ENCODE measurements around the gene CLCN1. TPM values are rescaled to one million over a fixed set of nuclear protein-coding genes. Genes with fewer than 3 reads are reported as not detected.

CLCN1 gene
- total RNA-seq, 1 experiment from 2014 or later = 0.07 TPM

DNA sequence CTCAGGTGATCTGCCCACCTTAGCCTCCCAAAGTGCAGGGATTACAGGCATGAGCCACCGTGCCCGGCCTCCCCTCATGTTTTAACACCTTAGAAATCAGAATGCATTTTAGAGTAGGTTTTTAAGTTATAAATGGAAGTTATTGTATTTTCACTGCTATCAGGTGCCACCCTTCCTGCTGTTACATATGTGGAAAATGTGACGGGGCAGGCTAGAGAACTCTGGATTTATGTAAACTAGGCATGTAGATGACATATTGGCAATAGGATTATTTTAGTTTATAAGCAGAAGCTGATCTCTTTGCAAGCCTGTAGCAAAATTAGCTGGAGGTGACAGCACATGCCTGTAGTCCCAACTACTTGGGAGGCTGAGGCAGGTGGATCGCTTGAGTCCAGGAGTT lies 25.6 kb upstream of the CLCN1 start:
- no peak for DNase-seq (ENCODE audit: extremely low read depth, low read depth)

DNA sequence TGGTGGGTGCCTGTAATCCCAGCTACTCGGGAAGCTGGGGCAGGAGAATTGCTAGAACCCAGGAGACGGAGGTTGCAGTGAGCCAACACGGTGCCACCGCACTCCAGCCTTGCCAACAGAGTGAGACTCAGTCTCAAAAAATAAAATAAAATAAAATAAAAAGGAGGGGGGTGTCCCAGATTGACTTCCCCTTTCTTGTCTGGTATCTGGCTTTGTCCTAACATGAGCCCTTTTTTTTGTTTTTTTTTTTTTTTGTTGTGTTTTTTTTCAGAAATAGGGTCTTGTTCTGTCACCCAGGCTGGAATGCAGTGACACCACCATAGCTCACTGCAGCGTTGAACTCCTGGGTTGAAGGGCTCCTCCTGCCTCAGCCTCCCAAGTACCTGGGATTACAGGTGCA lies 23.0 kb upstream of the CLCN1 start:
- no peak for DNase-seq (ENCODE audit: extremely low read depth, low read depth)

DNA sequence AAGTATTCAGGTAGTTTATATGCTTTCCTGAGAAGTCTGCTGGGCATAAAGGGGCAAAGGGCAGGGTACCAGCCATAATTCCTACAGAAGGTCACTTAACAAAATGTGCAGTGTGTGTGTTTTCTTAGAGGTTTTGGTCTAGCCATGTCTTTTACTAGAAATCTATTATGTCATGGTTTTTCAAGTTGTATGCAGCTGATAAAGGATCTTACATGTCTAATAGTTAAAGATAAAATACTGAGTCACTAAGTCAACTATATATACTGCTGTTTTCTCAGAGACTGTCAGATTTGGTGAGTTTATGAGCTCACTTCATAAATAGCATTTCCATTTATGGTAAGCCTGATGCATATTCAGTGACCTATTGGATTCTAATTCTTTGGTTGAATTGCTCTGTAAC lies 20.0 kb upstream of the CLCN1 start:
- no peak for DNase-seq (ENCODE audit: extremely low read depth, low read depth)

DNA sequence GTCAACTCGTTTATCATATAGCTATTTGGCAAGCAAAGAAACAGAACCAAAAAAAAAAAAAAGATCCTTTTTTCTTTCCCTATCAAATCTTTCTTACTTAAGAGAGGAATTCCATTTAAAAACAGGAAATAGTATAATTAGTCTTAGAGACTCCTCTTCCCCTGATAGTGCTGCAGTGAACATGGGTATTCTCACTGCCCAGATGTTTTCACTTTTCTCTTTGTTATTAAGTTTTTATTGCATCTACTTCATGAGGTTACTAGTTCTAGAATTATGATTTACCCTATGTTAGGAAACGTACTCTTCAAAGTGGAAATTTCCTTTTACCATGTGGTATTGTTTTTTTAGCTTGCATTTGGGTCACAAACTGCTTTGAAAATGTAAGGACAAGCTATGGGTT lies 19.2 kb upstream of the CLCN1 start:
- DNase-seq (ENCODE audit: extremely low read depth, low read depth) = no peak

DNA sequence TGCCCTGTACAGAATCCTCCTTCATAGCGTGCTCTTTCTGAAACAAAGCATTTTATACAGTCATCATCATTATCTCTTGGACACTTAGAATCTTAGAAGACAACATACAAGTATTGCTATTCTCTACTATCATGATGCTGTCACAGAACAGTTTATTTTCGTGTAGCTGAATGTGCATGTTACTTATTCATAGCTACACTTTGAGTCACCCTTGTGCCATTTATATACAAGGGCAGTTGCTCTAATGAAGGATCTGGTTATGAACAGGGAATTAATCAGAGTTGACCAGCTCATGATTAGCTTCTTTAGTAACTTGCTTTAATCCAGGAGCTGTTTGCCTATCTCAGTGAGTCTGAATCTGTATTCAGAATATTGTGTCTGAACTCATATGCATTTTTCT lies 16.6 kb upstream of the CLCN1 start:
- DNase-seq (ENCODE audit: extremely low read depth, low read depth) = no peak

DNA sequence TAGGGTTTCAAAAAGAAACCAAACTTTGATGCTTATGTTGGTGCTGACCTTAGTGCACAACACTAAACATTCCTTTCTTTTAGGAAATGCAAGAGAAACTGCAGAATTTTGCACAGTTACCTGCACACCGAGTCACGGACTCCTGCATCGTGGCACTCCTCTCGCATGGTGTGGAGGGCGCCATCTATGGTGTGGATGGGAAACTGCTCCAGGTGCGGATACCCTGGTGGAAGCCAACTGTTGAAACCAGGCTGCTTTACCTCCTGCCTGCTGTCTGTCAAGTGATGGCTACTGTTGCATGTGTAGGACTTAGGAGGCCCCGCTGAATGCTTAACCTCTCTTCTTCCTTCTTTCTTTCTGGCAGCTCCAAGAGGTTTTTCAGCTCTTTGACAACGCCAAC lies 16.1 kb upstream of the CLCN1 start:
- peak; percentile 20 for DNase-seq (ENCODE audit: extremely low read depth, low read depth)

DNA sequence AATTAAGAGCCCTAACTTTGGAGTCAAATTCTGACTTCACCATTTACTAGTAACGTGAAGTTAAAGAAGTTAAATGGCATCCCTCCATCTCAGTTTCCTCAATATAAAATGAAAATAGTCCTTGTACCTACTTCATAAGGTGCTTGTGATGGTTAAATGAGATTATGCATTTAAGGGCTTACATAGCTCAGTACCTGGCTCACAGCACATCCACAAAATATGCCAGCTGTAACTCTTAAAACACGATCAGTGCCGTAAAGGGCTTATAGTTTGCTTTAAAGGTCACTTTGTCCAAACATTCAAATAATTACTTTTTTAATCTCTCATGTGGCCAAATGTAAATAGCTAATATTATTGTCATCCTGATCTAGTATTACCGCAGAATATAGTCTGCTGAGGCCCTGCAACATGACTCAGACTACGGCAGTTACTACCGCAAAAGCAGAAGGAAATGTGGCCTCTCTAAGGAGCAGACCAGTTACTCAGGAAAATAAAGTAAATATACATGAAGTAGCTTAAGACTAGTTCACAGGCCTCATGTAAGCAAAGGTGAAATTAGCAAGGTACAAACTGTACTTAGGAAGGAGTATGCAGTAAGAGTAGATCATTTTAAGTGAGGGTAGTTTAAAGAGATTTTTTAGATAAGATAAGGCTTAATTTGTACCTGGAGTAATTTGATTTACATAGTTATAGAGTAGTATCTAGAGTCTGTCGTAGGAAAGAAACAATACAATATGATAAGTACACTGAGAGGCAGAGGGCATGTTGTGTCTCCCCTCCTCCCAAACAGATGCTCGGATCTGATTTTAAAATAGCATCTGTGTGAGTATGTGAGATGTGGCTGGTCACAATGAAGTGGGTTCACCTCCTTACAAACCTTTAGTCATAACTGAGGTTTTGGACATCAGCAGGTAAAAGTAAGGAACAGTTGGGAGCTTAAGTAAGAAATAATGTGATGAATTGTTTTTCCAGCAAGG lies 14.7 kb upstream of the CLCN1 start:
- DNase-seq (ENCODE audit: extremely low read depth, low read depth) = no peak

DNA sequence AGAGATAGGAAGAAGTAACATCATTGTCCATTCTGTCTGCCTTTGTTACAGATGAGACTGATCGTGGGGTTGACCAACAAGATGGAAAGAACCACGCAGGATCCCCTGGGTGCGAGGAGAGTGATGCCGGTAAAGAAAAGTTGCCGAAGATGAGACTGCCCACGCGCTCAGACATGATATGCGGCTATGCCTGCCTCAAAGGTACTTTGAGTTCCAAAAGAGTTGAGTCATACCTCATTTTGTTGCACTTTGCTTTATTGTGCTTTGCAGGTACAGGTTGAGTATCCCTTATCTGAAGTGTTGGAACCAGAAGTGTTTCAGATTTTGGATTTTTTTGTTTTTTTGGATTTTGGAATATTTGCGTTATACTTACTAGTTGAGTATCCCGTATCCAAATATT lies 12.2 kb upstream of the CLCN1 start:
- no peak for DNase-seq (ENCODE audit: extremely low read depth, low read depth)

DNA sequence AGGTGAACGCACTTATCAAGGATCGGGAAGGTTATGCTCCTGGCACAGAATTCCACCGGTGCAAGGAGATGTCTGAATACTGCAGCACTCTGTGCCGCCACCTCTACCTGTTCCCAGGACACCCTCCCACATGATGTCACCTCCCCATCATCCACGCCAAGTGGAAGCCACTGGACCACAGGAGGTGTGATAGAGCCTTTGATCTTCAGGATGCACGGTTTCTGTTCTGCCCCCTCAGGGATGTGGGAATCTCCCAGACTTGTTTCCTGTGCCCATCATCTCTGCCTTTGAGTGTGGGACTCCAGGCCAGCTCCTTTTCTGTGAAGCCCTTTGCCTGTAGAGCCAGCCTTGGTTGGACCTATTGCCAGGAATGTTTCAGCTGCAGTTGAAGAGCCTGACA lies 11.0 kb upstream of the CLCN1 start:
- DNase-seq (ENCODE audit: extremely low read depth, low read depth) = no peak

DNA sequence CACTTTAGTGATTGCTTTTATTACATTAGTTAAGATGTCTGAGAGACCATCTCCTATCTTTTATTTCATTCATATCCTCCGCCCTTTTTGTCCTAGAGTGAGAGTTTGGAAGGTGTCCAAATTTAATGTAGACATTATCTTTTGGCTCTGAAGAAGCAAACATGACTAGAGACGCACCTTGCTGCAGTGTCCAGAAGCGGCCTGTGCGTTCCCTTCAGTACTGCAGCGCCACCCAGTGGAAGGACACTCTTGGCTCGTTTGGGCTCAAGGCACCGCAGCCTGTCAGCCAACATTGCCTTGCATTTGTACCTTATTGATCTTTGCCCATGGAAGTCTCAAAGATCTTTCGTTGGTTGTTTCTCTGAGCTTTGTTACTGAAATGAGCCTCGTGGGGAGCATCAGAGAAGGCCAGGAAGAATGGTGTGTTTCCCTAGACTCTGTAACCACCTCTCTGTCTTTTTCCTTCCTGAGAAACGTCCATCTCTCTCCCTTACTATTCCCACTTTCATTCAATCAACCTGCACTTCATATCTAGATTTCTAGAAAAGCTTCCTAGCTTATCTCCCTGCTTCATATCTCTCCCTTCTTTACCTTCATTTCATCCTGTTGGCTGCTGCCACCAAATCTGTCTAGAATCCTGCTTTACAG lies 10.4 kb upstream of the CLCN1 start:
- DNase-seq (ENCODE audit: extremely low read depth, low read depth) = peak; percentile 60

DNA sequence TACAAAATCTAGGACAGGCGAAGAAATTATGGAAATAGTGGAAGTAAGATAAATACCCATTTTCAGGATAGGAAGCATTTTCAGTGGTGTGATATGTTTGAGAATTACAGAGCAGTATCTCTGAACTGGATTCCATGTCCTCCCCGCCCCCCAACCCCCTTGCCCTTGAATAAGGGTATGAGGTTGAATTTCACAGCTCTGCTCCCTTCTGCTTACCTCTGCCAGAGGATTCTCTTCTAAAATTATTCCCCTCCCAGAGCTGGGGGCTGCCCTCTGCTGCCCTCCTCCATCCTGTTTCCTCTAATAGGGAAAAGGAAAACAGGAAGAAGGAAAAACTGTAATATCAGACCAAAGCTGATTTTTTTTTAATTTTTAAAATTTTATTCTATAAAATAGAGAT lies 7.3 kb upstream of the CLCN1 start:
- no peak for DNase-seq (ENCODE audit: extremely low read depth, low read depth)

DNA sequence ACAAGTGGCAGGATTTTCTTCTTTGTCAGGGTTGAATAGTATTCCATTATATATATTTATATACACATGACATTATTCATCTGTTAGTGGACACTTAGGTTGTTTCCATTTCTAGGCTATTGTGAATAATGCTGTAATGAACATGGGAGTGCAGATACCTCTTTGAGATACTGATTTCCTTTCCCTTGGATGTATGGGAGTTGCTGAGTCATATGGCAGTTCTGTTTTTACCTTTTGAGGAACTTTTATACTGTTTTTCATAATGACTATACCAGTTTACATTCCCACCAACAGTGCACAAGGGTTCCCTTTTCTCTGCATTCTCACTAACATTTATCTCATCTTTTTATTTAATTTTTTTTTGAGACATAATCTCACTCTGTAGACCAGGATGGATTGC lies 1.8 kb upstream of the CLCN1 start:
- DNase-seq (ENCODE audit: extremely low read depth, low read depth) = no peak

DNA sequence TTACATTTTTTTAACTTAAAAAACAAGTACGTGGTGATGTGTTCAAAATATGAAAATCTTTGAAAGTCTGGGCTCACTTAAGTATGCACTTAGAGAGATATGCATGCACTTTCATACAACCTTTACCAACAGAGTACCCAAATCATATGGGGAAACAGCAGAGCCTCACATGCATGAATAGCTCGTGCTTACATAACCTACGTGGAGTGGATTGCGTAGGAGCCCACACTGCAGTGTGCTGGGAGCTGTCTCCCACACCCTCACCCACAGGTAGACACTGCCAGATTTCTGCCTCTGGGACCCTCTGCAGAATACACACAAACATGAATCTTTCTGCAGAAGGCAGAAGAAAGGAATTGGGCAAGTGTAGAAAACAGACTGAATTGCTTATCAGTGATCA lies 581 bp downstream of the CLCN1 start:
- DNase-seq (ENCODE audit: extremely low read depth, low read depth) = no peak

DNA sequence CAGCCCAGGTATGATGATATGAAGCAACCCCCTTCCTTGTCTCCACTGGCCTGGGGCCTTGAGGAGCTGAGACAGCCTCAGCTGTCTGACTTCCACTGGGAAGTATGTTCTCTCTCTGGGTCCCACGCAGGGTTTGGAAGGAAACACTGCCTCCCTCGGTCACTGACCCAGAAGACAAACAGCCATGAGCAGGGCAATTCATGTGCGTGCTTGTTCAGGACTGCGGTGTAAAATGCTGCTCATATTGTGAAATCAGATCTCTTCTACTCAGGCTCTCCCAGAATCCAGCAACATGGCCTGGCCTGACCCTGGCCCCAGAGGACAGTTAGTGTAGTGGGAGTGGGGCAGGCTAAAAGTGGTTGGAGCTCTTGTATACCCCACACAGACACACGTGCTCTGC lies 2.8 kb downstream of the CLCN1 start:
- DNase-seq (ENCODE audit: extremely low read depth, low read depth) = no peak

DNA sequence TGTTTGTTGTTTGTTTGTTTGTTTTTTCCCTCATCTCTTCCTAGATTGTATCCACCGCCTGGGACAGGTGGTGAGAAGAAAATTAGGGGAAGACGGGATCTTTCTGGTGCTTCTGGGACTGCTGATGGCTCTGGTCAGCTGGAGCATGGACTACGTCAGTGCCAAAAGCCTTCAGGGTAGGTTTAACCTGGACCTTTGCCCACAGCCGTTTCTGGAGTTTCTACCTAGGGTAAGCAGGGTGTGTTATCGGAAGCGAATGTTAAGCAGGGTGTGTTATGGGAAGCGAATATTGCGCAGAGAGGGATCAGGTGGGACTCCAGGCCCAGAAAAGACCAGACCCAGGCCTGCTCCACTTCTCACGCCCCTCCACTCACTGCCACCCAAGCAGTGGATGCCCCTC lies 4.7 kb downstream of the CLCN1 start:
- DNase-seq (ENCODE audit: extremely low read depth, low read depth) = no peak

DNA sequence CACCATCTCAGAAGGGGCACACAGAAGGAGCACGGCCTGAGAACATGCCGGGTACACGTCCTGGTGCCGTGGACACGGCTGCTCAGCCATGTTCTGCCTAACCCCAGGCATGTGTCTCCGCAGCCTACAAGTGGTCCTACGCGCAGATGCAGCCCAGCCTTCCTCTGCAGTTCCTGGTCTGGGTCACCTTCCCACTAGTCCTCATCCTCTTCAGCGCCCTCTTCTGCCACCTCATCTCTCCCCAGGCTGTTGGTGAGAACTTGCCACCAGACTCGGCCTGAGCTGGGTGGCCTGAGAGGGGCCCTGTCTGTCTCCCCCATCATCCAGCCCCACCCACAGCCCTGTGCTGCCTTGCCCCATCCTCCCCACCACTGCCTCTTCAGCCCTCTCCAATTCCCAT lies 5.3 kb downstream of the CLCN1 start:
- no peak for DNase-seq (ENCODE audit: extremely low read depth, low read depth)

DNA sequence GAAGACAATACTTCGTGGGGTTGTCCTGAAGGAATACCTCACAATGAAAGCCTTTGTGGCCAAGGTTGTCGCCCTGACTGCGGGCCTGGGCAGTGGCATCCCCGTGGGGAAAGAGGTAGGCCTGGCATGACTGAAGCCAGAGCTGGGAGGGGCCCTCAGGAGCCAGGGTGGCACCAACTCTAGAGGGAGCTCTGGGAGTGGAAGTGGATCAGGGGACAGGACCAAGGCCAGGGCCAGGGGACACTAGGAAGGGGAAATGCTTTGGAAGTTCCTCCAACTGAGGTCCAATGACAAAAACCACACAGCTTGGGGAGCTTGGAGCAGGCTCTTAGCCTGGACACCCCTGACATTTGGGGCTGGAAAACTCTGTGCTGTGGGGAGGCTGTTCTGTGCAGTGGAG lies 5.8 kb downstream of the CLCN1 start:
- DNase-seq (ENCODE audit: extremely low read depth, low read depth) = no peak

DNA sequence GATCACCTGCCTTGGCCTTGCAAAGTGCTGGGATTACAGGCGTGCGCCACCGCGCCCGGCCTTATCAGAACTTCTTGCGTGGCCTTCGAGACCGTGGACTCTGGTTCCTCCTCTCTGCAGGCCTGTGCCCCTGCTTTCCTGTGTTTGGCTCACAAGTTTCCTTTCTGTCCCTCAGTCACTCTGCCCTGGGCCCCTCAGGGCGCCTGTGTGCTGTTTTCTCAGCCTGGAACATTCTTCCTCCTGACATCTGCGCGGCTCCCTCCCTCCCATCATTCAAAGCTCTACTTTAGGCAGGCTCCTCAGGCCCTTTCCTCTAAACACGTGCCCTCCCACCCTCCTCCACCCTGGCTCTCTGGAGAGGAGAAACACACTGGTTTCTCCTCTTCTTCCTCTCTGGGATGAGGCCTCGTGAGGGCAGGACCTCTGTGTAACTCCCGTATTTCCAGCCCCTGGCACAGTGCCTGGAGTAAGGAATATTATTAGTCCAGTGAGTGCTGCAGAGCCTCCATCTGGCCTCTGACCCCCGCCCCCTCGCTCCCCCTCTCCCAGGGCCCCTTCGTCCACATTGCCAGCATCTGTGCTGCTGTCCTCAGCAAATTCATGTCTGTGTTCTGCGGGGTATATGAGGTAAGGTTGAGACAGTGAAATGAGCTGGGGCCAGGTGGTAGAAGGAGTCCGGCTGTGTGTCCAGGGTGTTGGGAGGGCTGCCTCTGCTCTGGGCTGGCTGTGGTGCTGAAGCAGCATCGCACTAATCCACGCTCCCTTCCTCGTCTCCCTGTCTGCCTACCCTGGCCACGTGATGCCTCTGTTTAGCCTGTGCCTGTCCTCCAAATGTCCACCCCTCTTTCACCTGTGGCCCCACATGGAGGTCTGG lies 7.1 kb downstream of the CLCN1 start:
- no peak for DNase-seq (ENCODE audit: extremely low read depth, low read depth)

DNA sequence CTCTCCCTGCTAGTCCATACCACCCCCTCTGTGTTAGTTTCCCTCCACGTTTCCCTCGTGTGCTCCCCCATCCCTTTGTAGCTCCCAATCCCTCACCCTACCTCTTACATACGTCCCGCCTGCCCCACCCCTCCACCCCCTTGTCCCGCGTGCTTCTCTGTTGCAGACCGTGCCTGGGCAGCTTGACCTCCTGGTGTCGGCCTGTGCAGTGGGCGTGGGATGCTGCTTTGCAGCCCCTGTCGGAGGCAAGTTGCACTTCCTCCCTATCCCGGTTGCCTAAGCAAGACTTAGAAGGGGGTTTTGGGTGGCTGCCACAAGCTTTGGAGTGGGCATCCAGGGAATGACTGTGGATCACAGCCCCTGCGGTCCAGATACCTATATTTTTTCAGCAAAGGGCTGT lies 7.7 kb downstream of the CLCN1 start:
- DNase-seq (ENCODE audit: extremely low read depth, low read depth) = no peak

DNA sequence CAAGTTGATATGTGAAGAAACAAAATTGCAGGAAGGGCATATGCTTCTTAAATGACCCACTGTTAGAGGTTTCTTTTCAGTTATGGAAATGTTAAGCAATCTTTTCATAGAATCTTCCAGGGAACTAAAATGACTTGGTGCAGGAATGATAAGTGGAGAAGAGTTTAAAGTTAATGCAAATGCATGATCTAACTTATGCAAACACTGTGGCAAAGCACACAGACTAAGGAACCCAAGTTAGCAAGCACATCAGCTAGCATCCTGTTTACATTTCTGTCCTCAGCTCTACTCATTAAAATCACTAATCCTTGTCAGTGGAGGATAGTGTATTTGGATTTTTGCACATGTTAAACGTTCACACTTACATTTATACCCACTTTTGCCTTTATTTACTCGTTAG lies 9.3 kb downstream of the CLCN1 start:
- no peak for DNase-seq (ENCODE audit: extremely low read depth, low read depth)

DNA sequence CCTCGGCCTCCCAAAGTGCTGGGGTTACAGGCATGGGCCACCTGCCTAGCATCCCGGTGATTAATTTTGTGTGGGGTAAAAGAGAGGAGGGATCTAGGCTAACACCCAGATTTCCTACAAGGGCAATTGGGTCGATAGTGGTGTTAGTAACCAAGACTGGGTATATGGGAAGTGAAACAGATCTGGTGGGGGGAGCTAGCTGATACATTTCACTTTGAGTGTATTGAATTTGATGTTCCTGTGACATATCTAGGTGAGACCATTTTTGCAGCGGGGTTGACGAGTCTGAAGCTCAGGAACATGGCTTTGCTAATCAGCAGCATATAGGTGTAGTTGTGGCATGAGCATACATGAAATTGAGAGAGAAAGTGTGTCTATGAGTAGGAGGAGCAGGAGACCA lies 12.0 kb downstream of the CLCN1 start:
- DNase-seq (ENCODE audit: extremely low read depth, low read depth) = no peak
